OCI-LY7 (cell line): Measurements from ENCODE around the gene RAET1E.

Experiments
- CTCF ChIP-seq: fragments of 200-600 bp; sonication (generic); conservative IDR thresholded peaks from 2 replicates; pipeline ENCODE4 v1.5.1; 2014; ENCODE audit warnings: mild to moderate bottlenecking, antibody characterized with exemption, low read length, moderate library complexity, mixed read lengths
- EZH2phosphoT487 ChIP-seq: fragments of 200-600 bp; sonication (generic); IDR thresholded peaks from 2 replicates; pipeline ENCODE4 v1.6.1; 2018; ENCODE audit warnings: low read depth, borderline replicate concordance, mild to moderate bottlenecking, mixed run types, antibody characterized with exemption, low read length, moderate library complexity, mixed read lengths

GRCh38 chr6:149921361-149921760 lies 23.4 kb upstream of the RAET1E start:
- no peak for TF ChIP-seq CTCF
- TF ChIP-seq EZH2phosphoT487: no peak
